Measurements from ENCODE around the gene LCP1.
"Not testable (repeated sequence)": the region's sequence is repeated elsewhere in the genome, so short reads cannot be mapped to it uniquely, and the experiment has no call there.

Gene LCP1

DNA sequence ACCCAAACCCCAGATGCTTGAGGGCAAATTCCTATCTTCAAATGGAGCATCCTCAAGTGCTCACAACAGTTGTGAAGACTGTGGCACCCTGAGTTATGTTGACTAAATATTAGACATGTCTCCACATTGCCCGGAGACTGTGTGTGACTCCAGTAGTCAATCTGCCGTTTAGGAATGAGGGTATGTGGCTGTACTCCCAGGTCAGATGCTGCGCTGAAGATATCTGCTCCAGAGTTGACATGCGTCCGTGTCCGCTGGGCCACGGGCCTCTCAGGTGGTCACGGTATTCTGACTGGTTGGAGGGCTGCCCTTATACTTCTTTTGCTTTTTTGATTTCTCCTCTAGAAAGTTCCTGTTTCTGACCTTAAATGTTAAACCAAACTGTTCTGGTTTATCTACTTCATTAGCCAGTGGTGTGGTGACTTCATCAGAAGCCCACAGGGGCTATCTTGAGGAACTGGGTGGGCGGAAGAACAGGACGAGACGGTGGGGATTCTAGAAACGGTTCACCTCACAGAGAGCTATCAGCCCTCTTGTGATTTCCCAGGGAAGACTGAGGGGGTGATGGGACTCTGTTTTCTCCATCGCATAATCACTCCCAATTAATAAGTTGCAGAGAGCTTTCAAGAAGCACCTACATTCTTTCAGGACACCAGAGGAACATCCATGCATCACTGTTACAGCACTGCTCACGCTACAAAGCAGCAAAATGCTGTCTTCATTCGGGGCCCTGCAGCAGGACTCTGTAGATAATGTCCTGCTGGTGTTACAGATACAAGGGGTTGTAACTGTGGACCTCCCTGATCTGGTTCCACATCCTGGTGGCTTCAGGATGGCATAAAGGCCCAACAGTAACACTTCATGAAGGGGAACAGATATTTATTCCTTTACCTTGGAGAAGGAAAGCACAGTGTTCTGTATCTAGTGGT, 1.3 kb upstream of the LCP1 start:
- DNase-seq (ENCODE audit: low read depth, low spot score): no peak

DNA sequence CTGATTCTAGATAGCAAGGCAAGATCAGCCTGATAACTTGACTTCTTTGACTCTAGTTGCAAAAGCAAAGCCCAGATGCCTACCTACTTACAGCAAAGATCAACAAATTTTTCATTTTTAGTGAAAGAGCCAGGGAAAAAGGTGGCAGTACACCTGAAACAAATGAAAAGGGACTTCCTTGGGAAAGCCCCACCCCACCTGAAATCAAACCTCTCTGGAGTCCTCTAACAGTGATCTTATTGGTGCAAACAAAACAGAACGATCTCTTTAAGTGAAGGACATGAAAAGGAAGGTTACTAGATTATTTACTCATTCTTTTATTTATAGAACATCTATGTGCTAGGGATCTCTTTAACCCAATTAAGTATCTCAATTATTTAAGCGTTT, 507 bp upstream of the LCP1 start:
- no peak for DNase-seq (ENCODE audit: low read depth, low spot score)

DNA sequence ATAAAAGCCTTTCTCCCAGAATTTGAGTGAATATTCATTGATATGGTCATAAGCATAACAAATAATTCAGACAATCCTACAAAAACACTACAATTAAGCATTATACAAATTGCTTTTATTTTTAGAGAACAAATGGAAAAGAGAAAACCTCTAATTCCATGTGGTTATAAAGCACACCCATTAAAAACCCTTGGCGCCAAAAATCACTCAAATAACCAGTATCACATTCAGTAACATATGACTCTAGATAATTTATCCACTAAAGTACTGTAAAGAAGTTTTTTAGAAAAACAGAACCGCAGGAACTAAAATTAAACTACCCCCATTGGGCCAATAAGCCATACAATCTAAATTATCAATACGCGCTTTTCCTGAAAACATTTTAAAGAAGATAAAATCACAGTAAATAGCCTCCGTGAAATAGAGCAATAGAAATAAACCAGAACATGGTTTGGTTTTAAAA, 569 bp downstream of the LCP1 start:
- no peak for DNase-seq (ENCODE audit: low read depth, low spot score)

DNA sequence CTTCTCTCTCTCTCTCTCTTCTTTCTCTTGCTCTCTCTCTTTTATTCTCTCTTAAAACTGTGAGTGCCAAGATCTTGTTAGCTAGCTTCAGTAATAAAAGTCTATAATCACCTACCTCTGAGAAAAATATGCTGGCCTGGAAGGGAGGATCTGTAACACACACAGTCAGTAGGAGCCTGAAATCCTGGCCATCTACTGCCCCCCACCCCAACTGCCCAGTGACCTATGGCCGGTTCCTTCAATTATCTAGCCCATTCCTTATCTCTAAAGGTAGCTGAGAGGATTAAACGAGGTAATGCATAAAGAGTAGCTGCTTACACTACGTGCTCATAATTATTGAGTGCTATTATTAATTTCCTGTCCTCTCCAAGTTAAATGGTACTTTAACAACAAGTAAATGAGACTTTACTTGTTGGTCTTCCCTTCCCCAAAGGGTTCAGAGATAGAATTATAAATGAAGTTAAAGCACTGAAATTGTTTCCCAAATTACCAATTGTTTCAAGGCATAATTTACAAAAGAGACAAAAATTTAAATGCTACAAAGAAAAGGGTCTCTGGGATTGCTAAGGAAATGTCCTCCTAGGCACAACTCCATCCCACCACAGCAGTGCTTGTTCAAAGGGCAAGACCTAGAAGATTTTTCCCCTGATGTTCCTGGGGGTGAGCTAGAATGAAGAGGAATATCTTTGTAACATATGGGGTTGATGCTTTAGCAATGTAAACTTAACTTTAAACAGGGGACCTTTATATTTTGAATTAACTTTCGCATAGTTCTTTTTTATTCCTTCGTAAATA, 1.8 kb downstream of the LCP1 start:
- no peak for DNase-seq (ENCODE audit: low read depth, low spot score)

DNA sequence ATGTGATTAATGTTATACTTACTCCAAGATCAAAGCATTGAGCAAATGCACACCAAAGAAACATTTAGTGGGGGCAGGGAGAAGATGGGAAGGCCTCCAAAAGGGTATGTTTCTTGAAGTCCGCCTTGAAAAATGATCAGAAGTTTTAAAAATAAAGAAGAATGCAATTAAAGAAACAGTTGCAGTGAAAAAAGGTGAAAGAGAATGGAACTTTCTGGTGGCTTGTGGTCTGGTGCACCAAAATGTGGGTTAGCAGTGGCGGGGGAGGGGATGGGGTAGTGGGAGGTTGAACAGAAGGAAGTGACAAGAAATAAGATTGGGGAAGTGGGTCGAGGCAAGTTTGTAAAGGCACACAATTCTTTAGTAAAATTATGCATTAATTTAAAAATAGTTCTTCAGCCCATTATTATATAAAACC, 2.5 kb downstream of the LCP1 start:
- DNase-seq (ENCODE audit: low read depth, low spot score): no peak

DNA sequence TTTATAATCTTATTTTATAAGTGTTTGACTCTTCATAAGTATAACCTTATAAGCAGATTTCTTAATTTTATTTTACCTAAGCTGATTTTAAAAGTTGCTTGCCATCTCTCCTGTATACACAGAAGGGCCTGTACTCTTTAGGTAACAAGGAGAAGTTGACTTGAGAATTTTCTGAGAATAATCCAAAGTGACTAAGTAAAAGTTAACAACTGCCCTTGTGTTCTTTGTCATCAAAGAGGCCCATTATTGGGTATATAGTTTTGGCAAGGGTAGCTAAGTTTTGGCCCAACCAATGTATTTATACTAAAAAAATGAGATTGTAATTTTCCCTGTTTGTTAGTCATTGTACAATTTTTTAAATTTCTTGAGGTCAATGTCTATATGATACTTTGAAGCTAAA, 3.2 kb downstream of the LCP1 start:
- DNase-seq (ENCODE audit: low read depth, low spot score): no peak

DNA sequence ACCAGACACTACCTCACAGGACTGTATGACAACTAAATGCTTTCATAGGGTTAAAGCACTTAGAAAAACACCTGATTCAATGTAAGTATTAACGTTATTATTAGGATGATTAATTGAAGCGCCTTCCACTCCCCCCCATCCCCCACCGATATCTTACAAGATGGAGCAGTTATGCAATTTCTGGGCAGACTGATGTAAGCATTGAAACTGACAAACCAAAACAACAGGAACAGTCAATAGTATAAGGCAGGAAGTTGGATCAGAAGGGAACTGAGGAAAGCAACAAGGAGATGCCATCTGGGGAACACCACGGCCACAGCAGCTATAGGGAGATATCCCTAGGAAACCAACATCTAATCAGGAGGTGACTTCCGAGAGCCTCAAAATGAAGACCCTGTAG, 3.8 kb downstream of the LCP1 start:
- DNase-seq (ENCODE audit: low read depth, low spot score): no peak

DNA sequence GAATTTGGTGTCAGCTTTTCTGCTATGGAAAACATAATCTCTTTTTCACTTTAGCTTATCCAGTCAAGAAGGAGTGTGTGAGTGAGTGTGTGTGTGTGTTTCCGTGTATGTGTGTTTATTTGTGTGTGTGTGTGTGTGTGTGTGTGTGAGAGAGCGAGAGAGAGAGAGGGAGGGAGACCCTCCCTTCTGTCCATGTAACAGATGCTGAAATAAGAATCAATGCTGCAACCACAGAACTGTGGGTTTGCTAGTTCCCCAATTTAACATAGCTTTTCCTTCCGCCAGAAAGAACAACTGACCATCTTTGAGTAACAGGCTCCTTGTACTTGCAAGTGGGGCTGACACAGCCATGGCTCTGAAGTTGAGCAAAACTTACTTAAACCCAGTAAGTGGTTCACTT, 5.2 kb downstream of the LCP1 start:
- DNase-seq (ENCODE audit: low read depth, low spot score): no peak

DNA sequence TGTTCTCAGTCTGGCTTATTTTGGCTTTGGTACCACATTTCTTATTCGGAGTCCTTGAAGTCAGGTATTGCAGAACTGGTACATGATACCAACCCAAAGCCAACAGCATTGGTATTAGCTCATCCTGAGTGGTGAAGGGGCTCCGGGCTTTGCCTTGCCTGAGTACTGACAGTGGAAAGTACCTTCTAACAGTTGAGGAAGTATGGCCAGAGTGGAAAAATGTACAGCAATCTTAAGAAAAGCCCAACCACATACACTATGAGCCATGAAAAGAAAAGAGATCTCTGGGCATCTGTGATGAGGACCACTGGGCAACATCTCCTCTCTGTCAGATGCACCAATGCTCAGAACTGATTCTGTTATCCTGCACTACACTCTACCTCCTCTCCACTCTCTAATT, 8.3 kb downstream of the LCP1 start:
- DNase-seq (ENCODE audit: low read depth, low spot score): no peak

DNA sequence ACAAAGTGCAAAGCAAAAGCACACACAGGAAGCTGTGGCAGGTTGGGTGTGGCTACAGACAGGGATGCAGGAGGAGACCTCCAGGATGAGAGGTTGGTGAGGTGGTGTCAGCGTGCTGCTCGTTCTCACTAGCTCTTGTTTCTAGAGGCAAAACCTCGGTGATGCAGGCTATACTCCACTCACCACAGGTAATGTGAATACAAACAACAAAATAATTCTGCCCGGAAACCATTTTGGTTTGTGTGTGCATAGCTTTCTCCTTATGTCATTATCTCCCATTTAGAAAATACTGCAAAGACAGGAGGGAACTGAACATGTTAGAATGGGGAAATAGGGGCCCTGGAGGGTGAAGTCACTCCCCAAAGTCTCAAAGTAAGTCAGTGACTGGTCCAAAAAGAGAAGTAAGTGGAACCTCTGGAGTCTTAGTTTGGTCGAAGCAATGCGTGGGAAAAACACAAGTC, 9.4 kb downstream of the LCP1 start:
- DNase-seq (ENCODE audit: low read depth, low spot score): no peak

DNA sequence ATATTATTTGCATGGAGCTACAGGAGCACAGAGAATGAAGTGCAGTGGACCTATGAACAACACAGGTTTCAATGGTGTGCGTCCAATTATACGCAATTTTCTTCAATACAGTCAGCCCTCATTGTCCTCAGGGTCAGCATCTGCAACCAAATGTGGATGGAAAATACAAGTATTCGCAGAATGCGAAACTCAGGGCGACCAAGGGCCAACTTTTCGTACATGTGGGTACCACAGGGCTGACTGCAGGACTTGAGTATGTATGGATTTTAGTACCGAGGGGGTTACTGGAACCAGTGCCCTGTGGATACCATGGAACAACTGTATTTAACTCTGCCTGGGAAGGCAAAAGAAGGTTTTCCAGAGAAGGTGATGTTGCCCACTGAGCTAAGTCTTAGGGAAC, 10.2 kb downstream of the LCP1 start:
- no peak for DNase-seq (ENCODE audit: low read depth, low spot score)

DNA sequence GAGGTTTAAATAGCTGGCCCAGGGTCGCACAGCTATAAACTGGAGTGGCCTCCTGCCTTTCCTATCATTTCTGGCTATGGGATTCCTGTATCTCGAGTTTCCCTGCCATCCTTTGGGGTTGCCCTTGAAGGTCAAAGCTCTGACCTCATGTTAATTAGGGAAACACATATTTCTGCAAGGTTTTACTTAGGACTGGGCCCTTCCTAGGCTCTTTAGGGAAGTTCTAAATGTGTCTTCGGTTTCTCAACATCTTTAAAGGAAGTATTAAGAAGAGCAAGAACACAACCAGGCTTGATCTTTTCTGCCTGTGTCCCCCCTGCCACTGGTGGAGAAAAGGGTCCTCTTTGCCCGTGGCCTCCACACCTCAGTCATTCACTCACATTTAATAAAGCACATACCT, 10.8 kb downstream of the LCP1 start:
- no peak for DNase-seq (ENCODE audit: low read depth, low spot score)

DNA sequence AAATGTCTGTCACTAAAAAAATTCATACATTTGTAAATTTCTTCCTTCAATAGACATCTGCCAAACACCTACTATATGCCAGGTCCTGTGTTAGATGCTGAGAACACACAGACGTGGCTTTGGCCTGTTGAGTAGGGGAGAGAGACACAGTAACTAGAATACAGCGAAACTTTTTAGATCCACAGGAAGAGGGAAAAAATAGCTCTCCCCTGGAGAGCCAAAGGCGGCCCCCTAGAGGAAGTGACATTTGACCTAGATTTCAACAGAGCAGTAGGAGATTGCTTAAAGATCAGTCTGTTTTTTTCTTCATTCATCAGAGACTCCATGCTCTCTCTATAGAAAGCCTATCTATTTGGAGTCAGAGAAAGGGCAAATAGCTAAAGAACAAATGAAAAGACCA, 11.3 kb downstream of the LCP1 start:
- no peak for DNase-seq (ENCODE audit: low read depth, low spot score)

DNA sequence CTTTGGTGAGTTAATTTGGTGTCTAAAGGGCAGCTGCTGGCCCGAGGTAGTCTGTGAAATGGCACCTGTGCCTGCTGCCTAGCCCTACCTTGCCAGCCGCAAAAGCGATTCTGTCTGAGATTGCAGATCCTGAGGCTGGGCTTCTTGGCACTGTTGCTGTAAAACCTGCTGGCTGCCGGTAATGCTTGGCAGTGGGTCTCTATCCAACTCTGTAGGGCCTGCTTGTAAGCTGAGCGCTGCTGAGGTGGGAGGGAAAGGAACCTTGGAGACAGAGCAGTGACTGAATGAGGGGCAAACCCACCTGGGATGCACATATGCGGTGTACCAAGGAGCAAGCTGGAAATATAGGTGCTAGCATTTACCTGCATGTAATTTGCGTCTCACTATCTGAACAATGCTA, 11.7 kb downstream of the LCP1 start:
- no peak for DNase-seq (ENCODE audit: low read depth, low spot score)

DNA sequence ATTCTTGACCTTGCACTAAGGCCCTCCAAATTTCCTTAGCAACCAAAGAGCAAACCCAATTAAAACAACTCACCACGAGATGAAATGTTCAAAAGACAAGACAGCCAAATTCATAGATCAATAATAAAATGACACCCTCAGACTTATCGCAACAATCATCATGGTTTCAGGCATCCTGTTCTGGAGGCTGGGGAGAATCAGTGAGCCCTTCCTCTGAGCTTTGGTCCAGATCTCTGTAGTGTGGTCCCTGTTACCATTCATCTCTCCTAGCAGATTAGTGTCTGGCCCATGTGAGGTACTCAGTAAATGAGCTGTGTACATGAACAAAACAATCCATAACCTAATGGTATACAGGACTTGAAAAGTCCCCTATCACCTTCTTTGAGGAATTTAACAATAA, 12.2 kb downstream of the LCP1 start:
- no peak for DNase-seq (ENCODE audit: low read depth, low spot score)

DNA sequence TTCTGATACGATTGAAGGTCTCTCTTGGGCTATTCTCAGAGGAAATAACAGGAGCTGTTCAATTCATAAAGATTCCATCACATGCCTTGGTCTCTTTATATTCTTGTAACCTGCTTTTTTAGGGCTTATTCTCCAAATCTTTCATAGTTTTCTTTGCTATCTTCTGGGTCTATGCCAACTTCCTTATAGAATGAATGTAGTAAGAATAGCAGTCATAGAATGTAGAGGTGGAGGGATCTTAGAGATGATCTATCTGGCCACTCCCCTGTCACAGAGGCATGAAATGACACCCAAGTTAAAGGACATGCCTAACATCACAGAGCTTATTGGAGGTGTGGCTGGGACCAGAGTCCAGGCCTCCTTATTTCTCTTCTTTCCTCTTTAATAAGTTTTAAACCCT, 13.2 kb downstream of the LCP1 start:
- DNase-seq (ENCODE audit: low read depth, low spot score): no peak

DNA sequence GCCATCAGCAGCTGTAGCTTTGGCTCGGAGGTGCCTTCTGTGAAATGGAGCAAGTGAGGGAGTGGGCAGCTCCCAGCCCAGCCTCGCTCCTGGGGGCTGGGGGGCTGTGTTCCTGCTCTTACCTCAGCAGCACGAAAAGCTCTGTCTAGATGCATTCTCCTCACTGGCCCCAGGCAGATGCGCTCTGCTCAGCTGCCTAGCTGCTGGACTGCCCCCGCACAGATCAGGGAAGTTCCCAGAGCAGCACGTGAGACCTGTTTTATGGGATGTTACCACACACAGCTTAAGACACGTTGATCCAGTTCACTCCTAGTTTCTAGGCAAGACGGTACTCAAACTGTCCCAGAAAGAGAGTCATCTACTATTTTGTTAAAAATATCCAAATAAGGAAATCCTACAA, 13.6 kb downstream of the LCP1 start:
- DNase-seq (ENCODE audit: low read depth, low spot score): no peak

DNA sequence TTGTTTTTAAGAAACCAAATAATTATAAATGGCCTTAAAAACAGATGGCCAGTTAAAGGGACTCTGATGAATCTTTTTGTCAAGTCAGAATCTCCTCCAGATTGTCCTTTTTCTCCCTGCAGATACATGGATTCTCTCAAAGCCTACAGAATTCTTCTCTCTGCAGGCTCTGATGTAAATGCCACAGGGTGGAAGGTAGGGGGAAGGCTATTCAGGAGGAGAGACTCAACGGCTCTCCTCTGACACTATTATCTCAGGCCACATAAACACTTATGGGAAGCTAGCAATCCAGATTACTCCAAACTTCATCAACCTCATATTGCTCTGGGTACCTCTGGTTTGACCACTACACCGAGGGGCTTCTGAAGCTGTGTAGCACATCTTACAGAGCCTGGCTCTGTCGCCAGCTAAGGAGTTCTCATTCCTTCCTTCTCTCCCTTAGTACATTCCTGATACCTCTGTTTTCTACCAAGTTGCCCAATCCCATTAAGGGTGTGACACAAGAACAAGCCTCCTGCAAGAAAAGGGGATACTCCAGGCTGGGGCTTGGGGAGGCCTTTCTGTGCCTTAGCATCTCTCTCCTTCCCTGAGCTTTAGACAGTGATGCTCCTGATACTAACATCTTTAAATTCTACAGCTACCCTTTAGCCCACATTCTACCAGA, 14.9 kb downstream of the LCP1 start:
- DNase-seq (ENCODE audit: low read depth, low spot score): no peak

DNA sequence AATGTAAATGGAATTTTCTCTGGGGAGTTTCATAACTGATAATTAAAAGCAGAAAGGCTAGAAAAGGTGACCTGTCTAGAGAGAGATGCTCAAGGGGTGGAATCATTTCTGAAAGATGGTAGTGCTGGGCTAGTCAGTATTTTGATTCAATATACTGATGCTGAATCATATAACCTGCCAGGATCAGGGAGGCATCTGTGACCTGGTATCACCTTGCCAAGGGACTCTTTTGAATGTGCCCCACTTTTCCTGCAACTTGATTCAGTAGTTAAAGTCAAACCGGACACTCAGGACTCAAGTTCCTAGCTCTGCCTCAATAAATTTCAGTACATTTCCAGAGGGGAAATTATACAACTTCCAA, 15.8 kb downstream of the LCP1 start:
- DNase-seq (ENCODE audit: low read depth, low spot score): no peak

DNA sequence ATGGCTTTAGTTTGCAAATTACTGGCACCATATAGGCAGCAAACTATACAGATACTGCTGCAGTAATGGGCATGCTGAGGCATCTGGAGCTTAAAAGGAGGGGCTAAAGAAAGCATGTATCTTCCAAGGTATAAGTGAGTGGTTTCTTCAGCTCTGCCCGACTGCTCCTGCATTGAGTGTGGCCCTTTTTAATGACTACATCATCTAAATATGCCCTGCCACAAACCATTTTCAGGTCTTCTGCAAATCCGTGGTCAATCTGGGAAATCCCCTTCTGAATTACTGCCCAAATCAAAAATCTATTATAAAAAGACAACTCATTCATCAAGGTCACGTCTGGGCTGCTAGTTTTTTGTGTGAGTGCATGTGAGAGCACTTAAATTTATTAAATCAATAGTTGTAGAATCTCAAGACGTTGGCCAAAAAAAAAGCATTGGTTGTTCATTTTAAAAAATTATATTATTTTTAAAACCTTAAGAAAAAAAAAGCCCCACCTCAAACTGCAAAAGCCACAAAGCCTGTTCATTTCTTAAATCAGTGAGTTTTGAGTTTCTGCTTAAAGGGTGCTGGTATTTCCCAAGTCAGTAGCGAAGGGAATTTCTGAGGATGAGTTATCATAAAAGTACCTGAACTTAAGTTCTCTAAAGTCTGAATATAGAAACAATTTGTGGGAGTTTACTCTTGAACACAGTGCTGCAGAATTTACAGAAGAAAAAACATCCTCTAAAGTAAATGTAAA, 16.3 kb downstream of the LCP1 start:
- DNase-seq (ENCODE audit: low read depth, low spot score): no peak

DNA sequence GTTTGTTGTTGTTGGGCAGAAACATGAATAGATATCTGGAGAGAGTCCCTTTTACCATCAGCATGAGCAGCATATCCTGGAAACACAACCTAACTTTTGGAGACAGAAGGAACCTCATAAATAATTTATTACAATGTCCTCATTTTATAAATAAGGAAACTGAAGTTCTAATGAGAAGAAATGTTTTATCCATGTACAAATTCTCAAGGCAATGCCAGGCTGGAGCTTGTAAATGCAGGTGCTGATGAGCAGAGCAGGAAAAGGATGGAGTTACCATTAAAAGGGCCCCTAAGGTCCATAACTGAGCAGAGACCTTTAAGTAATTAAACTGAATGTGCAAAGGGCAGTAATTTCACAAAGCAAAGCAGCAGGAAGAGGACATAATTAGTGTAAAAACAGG, 17.3 kb downstream of the LCP1 start:
- DNase-seq (ENCODE audit: low read depth, low spot score): no peak

DNA sequence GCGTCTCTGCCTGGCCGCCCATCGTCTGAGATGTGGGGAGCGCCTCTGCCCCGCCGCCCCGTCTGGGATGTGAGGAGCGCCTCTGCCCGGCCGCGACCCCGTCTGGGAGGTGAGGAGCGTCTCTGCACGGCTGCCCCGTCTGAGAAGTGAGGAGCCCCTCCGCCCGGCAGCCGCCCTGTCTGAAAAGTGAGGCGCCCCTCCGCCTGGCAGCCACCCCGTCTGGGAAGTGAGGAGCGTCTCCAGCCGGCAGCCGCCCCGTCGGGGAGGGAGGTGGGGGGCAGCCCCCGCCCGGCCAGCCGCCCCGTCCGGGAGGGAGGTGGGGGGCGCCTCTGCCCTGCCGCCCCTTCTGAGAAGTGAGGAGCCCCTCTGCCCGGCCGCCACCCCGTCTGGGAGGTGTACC, 19.2 kb downstream of the LCP1 start:
- DNase-seq (ENCODE audit: low read depth, low spot score): not testable (repeated sequence)
